IMR-90 (cell line): Measurements from ENCODE around the gene KCNT2. TPM values are rescaled to one million over a fixed set of nuclear protein-coding genes. Genes with fewer than 3 reads are reported as not detected.

Experiments used
- ATAC-seq: fragments of 200-7000 bp; cut with Tn5 transposase; 2 replicates; pipeline ENCODE4 v1.9.1; 2020; ENCODE audit warnings: low read depth, mild to moderate bottlenecking, moderate library complexity
- BruUV-seq: library from RNA; stranded (reverse); fragments of 400-500 nt; replicated peaks from 2 replicates; lab custom pipeline; 2021; lab: Mats Ljungman, UMichigan
- CTCF ChIA-PET: fragments of 300-600 bp; formaldehyde crosslinking; extraction: SDS; loops from one replicate; lab custom pipeline; 2021; ENCODE audit warnings: antibody characterized with exemption; lab: Yijun Ruan, JAX
- POLR2A ChIA-PET: fragments of 300-600 bp; sonication (Branson Sonifier 250); formaldehyde crosslinking; loops from one replicate; lab custom pipeline; 2022; ENCODE audit warnings: antibody characterized with exemption; ENCODE audit not compliant: unreplicated experiment; lab: Charles Lee
- DNase-seq: peaks from one replicate; pipeline ENCODE4 v3.0.0; 2013
- H2AFZ ChIP-seq: replicated peaks from 2 replicates; pipeline ENCODE3; 2013; ENCODE audit warnings: low read length, mild to moderate bottlenecking; ENCODE audit not compliant: poor library complexity
- H2AK5ac ChIP-seq: 2 replicates; pipeline ENCODE4 v1.6.1; 2013; ENCODE audit warnings: low read depth, low read length, inconsistent platforms
- H2AK9ac ChIP-seq: replicated peaks from 2 replicates; pipeline ENCODE3; 2013; ENCODE audit warnings: mild to moderate bottlenecking, low read depth, low read length, moderate library complexity; ENCODE audit not compliant: poor library complexity
- H2BK120ac ChIP-seq: 2 replicates; pipeline ENCODE4 v1.6.1; 2013; ENCODE audit warnings: low read depth, low read length, inconsistent platforms
- H2BK15ac ChIP-seq: 3 replicates; pipeline ENCODE4 v1.6.1; 2013; ENCODE audit warnings: low read depth, low read length, inconsistent platforms
- H2BK20ac ChIP-seq: 2 replicates; pipeline ENCODE4 v1.6.1; 2013; ENCODE audit warnings: low read depth, mild to moderate bottlenecking, inconsistent platforms, low read length, moderate library complexity
- H2BK5ac ChIP-seq: 2 replicates; pipeline ENCODE4 v1.6.1; 2013; ENCODE audit warnings: mild to moderate bottlenecking, low read depth, low read length, inconsistent platforms; ENCODE audit not compliant: poor library complexity, severe bottlenecking
- H3K14ac ChIP-seq: replicated peaks from 2 replicates; pipeline ENCODE4 v1.6.1; 2013; ENCODE audit warnings: low read depth, low read length, inconsistent platforms
- H3K18ac ChIP-seq: 2 replicates; pipeline ENCODE4 v1.6.1; 2013; ENCODE audit warnings: low read depth, low read length, control low read depth
- H3K23ac ChIP-seq: 2 replicates; pipeline ENCODE4 v1.6.1; 2013; ENCODE audit warnings: low read depth, low read length, inconsistent platforms
- H3K27ac ChIP-seq: 2 replicates; pipeline ENCODE4 v1.5.1; 2013; ENCODE audit warnings: mild to moderate bottlenecking, control low read depth, low read length; ENCODE audit not compliant: insufficient read depth
- H3K27me3 ChIP-seq: 2 replicates; pipeline ENCODE4 v1.6.1; 2013; ENCODE audit warnings: low read length; ENCODE audit not compliant: control insufficient read depth, insufficient read depth
- H3K36me3 ChIP-seq: 2 replicates; pipeline ENCODE4 v1.6.1; 2013; ENCODE audit warnings: low read length, mixed read lengths; ENCODE audit not compliant: control insufficient read depth, insufficient read depth
- H3K4ac ChIP-seq: 2 replicates; pipeline ENCODE4 v1.6.1; 2013; ENCODE audit warnings: low read depth, low read length, inconsistent platforms
- H3K4me1 ChIP-seq: 2 replicates; pipeline ENCODE4 v1.6.1; 2013; ENCODE audit warnings: low read length, mixed read lengths; ENCODE audit not compliant: control insufficient read depth, insufficient read depth
- H3K4me2 ChIP-seq: 2 replicates; pipeline ENCODE4 v1.6.1; 2013; ENCODE audit warnings: low read depth, mild to moderate bottlenecking, control low read depth, low read length, moderate library complexity
- H3K4me3 ChIP-seq: 2 replicates; pipeline ENCODE4 v1.5.1; 2013; ENCODE audit warnings: low read depth, mild to moderate bottlenecking, control low read depth, low read length, moderate library complexity; ENCODE audit not compliant: insufficient read depth
- H3K56ac ChIP-seq: 2 replicates; pipeline ENCODE4 v1.6.1; 2013; ENCODE audit warnings: low read length, inconsistent platforms; ENCODE audit not compliant: insufficient read depth; ENCODE audit errors: extremely low read depth
- H3K79me1 ChIP-seq, 2 experiments: 2 replicates each; pipeline ENCODE4 v1.6.1; 2013; ENCODE audit warnings: low read length in 2 of 2, inconsistent platforms in 1 of 2, low read depth in 1 of 2
- H3K9ac ChIP-seq: 2 replicates; pipeline ENCODE4 v1.6.1; 2013; ENCODE audit warnings: low read depth, low read length, control low read depth
- H3K9me1 ChIP-seq: 2 replicates; pipeline ENCODE4 v1.6.1; 2013; ENCODE audit warnings: low read length, inconsistent platforms; ENCODE audit not compliant: insufficient read depth
- H3K9me3 ChIP-seq: 2 replicates; pipeline ENCODE4 v1.6.1; 2013; ENCODE audit warnings: low read length; ENCODE audit not compliant: control insufficient read depth, insufficient read depth
- H4K20me1 ChIP-seq: 2 replicates; pipeline ENCODE4 v1.6.1; 2013; ENCODE audit warnings: low read length, inconsistent platforms; ENCODE audit not compliant: insufficient read depth
- H4K5ac ChIP-seq: 2 replicates; pipeline ENCODE4 v1.6.1; 2013; ENCODE audit warnings: mild to moderate bottlenecking, low read depth, low read length, control low read depth
- H4K8ac ChIP-seq, 2 experiments: 2 replicates each; pipeline ENCODE4 v1.6.1; 2013; ENCODE audit warnings: low read depth in 2 of 2, low read length in 2 of 2, control low read depth in 1 of 2, inconsistent platforms in 1 of 2
- H4K91ac ChIP-seq: 2 replicates; pipeline ENCODE4 v1.6.1; 2013; ENCODE audit warnings: low read depth, low read length, inconsistent platforms; ENCODE audit not compliant: insufficient read depth
- MAFK ChIP-seq: IDR thresholded peaks from 2 replicates; pipeline ENCODE4 v1.6.1; 2012; ENCODE audit warnings: low read depth, low read length, improper control_type of control experiment
- NFE2L2 ChIP-seq: fragments of 150-350 bp; IDR thresholded peaks from 2 replicates; pipeline ENCODE4 v1.6.1; 2016; ENCODE audit warnings: low read depth, mild to moderate bottlenecking, low read length
- WGBS, 2 experiments: methylation state at CpG; one replicate each; pipeline versions ENCODE4 v1.1.5 to v1.1.7; 2013; ENCODE audit warnings: missing lambda C conversion rate in 2 of 2; ENCODE audit not compliant: insufficient read length in 1 of 2; ENCODE audit errors: extremely low coverage in 2 of 2; 5-methylcytosine and 5-hydroxymethylcytosine counted together
- dilution Hi-C: fragments of 300-500 bp; cut with HindIII; formaldehyde crosslinking; loops from one replicate; pipeline ENCODE4 v1.14.3; 2018; ENCODE audit warnings: low sequenced_read_pairs; ENCODE audit not compliant: unreplicated experiment
- in situ Hi-C: fragments of 300-500 bp; cut with MboI; formaldehyde crosslinking; loops from 3 replicates; pipeline ENCODE4 v1.14.3; 2019; ENCODE audit warnings: low sequenced_read_pairs, inconsistent platforms, mixed read lengths
- intact Hi-C: fragments of 100-400 bp; cut with micrococcal nuclease; formaldehyde crosslinking; loops from 2 replicates; pipeline ENCODE4 v1.10.0; 2022
- polyA plus RNA-seq, 3 experiments: library from polyadenylated mRNA; depleted of rRNA; stranded (reverse); fragments of >200 nt; gene quantifications; 2 replicates each; pipeline ENCODE4 v1.2.3, GENCODE V29; 2012; ENCODE audit warnings: low replicate concordance in 1 of 3
- total RNA-seq: library from RNA; depleted of rRNA; stranded (reverse); fragments of >200 nt; gene quantifications from 2 replicates; pipeline ENCODE4 v1.2.3, GENCODE V29; 2012
- TF ChIP-seq, protein P1 (sequence below): fragments of 150-350 bp; IDR thresholded peaks from 2 replicates; pipeline ENCODE4 v1.6.1; 2017; ENCODE audit warnings: mild to moderate bottlenecking, antibody characterized with exemption, low read length, low read depth

Gene KCNT2
- total and polyA plus RNA-seq, 2 of the 4 experiments (the other 2 are of a cell fraction) = 0.22 to 0.72 TPM

DNA sequence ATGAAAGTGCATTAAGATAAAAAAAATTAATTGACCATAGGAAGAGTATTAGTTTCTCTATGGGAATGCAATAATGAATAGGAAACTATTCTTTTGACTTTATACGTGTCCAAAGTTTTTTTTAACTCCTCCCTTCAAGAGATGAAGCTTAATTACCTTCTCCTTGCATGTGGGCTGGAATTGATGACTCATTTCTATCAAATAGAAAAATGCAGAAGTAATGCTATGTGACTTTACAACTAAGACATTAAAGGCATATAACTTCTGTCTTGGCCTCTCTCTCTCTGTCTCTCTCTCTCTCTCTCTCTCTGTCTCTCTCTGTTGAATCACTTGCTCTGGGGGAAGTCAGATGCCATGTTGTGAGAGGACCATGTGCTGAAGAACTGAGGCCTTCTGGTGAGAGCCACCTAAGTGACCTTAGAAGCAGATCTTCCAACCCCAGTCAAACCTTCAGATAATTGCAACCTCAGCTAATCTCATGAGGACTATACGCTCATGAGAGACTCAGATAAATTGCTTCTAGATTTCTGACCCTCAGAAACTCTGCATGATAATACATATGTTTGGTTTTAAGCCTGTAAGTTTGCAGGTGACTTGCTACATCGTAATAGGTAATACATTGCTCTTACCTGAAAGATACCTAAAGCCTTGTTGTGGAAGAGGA lies 414.2 kb downstream of the KCNT2 start:
- in situ Hi-C loops (no loop called here), intact Hi-C loops (no loop called here), dilution Hi-C loops (no loop called here)
- ATAC-seq (no peak), DNase-seq (peak; percentile 16)
- Histone ChIP-seq H3K18ac (peak overlapping the region; percentile 52; the same call in 1 of the 2 replicates), H3K23ac (no peak overlapping the region), H3K27me3 (no peaks in the 10 kb centered on the region), H3K4me2 (no peak overlapping the region), H2AK5ac (no peak overlapping the region), H2BK15ac (no peak overlapping the region), H3K36me3 (no peaks in the 10 kb centered on the region), H4K5ac (no peak overlapping the region), H3K14ac (no peak overlapping the region), H2BK120ac (no peak overlapping the region), H3K9ac (no peak overlapping the region), H2AFZ (no peak overlapping the region), H2BK5ac (no peak overlapping the region), H3K4me3 (no peak overlapping the region), H3K9me3 (no peaks in the 10 kb centered on the region), H3K79me1 (no peaks in the 10 kb centered on the region), H3K27ac (no peak overlapping the region), H2AK9ac (no peak overlapping the region), H3K4ac (no peak overlapping the region), H2BK20ac (no peak overlapping the region), H4K8ac (no peak overlapping the region), H4K20me1 (no peaks in the 10 kb centered on the region), H3K56ac (no peak overlapping the region), H3K4me1 (no peaks in the 10 kb centered on the region), H4K91ac (no peak overlapping the region), H3K9me1 (no peaks in the 10 kb centered on the region)
- no peak for TF ChIP-seq NFE2L2
- TF ChIP-seq MAFK = peak; percentile 81
- TF ChIP-seq, protein P1, sequence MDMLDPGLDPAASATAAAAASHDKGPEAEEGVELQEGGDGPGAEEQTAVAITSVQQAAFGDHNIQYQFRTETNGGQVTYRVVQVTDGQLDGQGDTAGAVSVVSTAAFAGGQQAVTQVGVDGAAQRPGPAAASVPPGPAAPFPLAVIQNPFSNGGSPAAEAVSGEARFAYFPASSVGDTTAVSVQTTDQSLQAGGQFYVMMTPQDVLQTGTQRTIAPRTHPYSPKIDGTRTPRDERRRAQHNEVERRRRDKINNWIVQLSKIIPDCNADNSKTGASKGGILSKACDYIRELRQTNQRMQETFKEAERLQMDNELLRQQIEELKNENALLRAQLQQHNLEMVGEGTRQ = no peak
- no TSS peak for BruUV-seq
- WGBS, 2 experiments = no CpG with 5 or more reads among the region's 3 CpGs
- POLR2A ChIA-PET = no interaction called here
- CTCF ChIA-PET = no interaction called here
